Measurements from ENCODE around the gene PARD3B. TPM values are rescaled to one million over a fixed set of nuclear protein-coding genes. Genes with fewer than 3 reads are reported as not detected.

Gene PARD3B
- total RNA-seq, 4 donors from 2014 or later, result 6.5 to 17.3 (median 12.7) TPM

- intact Hi-C loops (cut with DNase I; ENCODE audit: low total_unique reads), result no loop called here
- WGBS, 2 donors, result 92 to 96% methylated on average over 4 of the region's 4 CpGs
- TF ChIP-seq CTCF (IDR thresholded peaks at IDR 0.05), result no peak
- no peak for TF ChIP-seq POLR2A (IDR thresholded peaks at IDR 0.05)
- H3K4me3 ChIP-seq (ENCODE audit: low read depth, poor library complexity, severe bottlenecking), result no peak overlapping the region
- no peak for DNase-seq (ENCODE audit: low spot score in 2 of 2)
Observed at GRCh38 chr2:204615456-204615855, 70.2 kb downstream of the PARD3B start.

GRCh38 chr2:204625135-204625534 lies 79.9 kb downstream of the PARD3B start:
- DNase-seq (ENCODE audit: low spot score in 2 of 2), result no peak
- 69 to 85% methylated on average over 2 of the region's 2 CpGs for WGBS, 2 donors

GRCh38 chr2:204628926-204629712 lies 83.8 kb downstream of the PARD3B start:
- WGBS, 2 donors, result 74 to 84% methylated on average over 7 of the region's 7 CpGs
- intact Hi-C loops (cut with DNase I; ENCODE audit: low total_unique reads), result no loop called here

More at GRCh38 chr2:204625135-204625534, 79.9 kb downstream of the PARD3B start:
- intact Hi-C loops (cut with DNase I; ENCODE audit: low total_unique reads), result no loop called here
- no peak overlapping the region for H3K4me3 ChIP-seq (ENCODE audit: low read depth, poor library complexity, severe bottlenecking)
- TF ChIP-seq POLR2A (IDR thresholded peaks at IDR 0.05), result no peak
- no peak for TF ChIP-seq CTCF (IDR thresholded peaks at IDR 0.05)

GRCh38 chr2:204632410-204632809 lies 87.1 kb downstream of the PARD3B start:
- DNase-seq (ENCODE audit: low spot score in 2 of 2), result no peak
- intact Hi-C loops (cut with DNase I; ENCODE audit: low total_unique reads), result no loop called here
- TF ChIP-seq CTCF (IDR thresholded peaks at IDR 0.05) (no peak), POLR2A (IDR thresholded peaks at IDR 0.05) (no peak)
- 69 to 89% methylated on average over 3 of the region's 3 CpGs for WGBS, 2 donors
- no peak overlapping the region for H3K4me3 ChIP-seq (ENCODE audit: low read depth, poor library complexity, severe bottlenecking)

More at GRCh38 chr2:204628926-204629712, 83.8 kb downstream of the PARD3B start:
- H3K4me3 ChIP-seq (ENCODE audit: low read depth, poor library complexity, severe bottlenecking), result no peak overlapping the region
- TF ChIP-seq CTCF (IDR thresholded peaks at IDR 0.05) (no peak), POLR2A (IDR thresholded peaks at IDR 0.05) (no peak)
- no peak for DNase-seq (ENCODE audit: low spot score in 2 of 2)

GRCh38 chr2:204634564-204634963 lies 89.3 kb downstream of the PARD3B start:
- DNase-seq (ENCODE audit: low spot score in 2 of 2), result no peak
- intact Hi-C loops (cut with DNase I; ENCODE audit: low total_unique reads), result no loop called here
- TF ChIP-seq CTCF (IDR thresholded peaks at IDR 0.05), result no peak
- TF ChIP-seq POLR2A (IDR thresholded peaks at IDR 0.05), result no peak
- H3K4me3 ChIP-seq (ENCODE audit: low read depth, poor library complexity, severe bottlenecking), result no peak overlapping the region
- WGBS, 2 donors, result 99% methylated on average over 3 of the region's 3 CpGs

Data from lower leg skin (tissue), 4 donors.